Hepatocyte (in vitro differentiated cells): ENCODE data around the gene ORM1.

Experiments
- CTCF ChIP-seq: fragments of 200-600 bp; sonication (generic); IDR thresholded peaks from 2 replicates; pipeline ENCODE4 v1.5.1; 2016; ENCODE audit warnings: antibody characterized with exemption, mild to moderate bottlenecking; ENCODE audit not compliant: poor library complexity
- EZH2phosphoT487 ChIP-seq: fragments of 200-600 bp; sonication (generic); IDR thresholded peaks from one replicate; pipeline ENCODE4 v1.6.1; 2018; ENCODE audit warnings: antibody characterized with exemption, mild to moderate bottlenecking, low read depth, moderate library complexity; ENCODE audit not compliant: unreplicated experiment, severe bottlenecking

- TF ChIP-seq CTCF (no peak), EZH2phosphoT487 (no peak)
These were observed 44.5 kb downstream of the ORM1 start for GRCh38 chr9:114367366-114367765.
